ENCODE data around the gene ACP7. TPM values are rescaled to one million over a fixed set of nuclear protein-coding genes. Genes with fewer than 3 reads are reported as not detected.
A peak's percentile ranks its signal among the peaks of the same experiment; 100 is the strongest.

ACP7 gene
- total and polyA plus RNA-seq, 2 of the 4 experiments (the other 2 are of a cell fraction) = not detected

DNA sequence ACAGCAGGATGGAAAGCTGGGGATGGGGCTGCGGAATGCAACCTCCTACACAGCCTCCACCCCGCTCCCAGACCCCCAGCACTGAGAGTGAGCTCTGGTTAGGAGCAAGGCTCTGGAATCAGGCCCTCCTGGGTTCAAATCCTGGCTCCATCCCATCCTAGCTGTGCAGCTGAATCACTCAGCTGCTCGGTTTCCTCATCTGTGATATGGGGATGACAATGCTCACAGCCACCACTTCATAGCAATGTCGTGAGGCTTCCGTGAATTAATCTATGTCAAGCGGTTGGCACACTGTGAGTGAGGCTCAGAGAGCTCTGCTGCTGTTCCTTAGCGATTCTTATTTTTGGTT is 538 bp downstream of the ACP7 start:
- no peak overlapping the region for H3K4me3 ChIP-seq (ENCODE audit: insufficient read depth, low read depth, low read length)
- dilution Hi-C loops (cut with HindIII; ENCODE audit: low sequenced_read_pairs, unreplicated experiment) = no loop called here
- in situ Hi-C loops (cut with MboI; ENCODE audit: low sequenced_read_pairs) = no loop called here
- H3K4me1 ChIP-seq (ENCODE audit: control insufficient read depth, insufficient read depth, low read length) = peaks cover 3% of the 10 kb centered on the region; the same call in 1 of the 2 replicates
- ChIA-PET CTCF (no interaction called here), POLR2A (ENCODE audit: unreplicated experiment) (no interaction called here)
- no peak overlapping the region for H4K8ac ChIP-seq (ENCODE audit: low read depth in 2 of 2, low read length in 2 of 2)
- H3K27me3 ChIP-seq (ENCODE audit: control insufficient read depth, insufficient read depth, low read length) = peaks cover 55% of the 10 kb centered on the region
- H4K91ac ChIP-seq (ENCODE audit: insufficient read depth, low read depth, low read length) = no peak overlapping the region
- TF ChIP-seq MAZ (IDR thresholded peaks at IDR 0.05; ENCODE audit: borderline replicate concordance, low read depth, low read length) (no peak), BHLHE40 (IDR thresholded peaks at IDR 0.05; ENCODE audit: low read depth, low read length) (no peak), SMC3 (IDR thresholded peaks at IDR 0.05; ENCODE audit: low read depth, low read length) (no peak), MAFK (IDR thresholded peaks at IDR 0.05; ENCODE audit: low read depth, low read length) (no peak), RAD21 (IDR thresholded peaks at IDR 0.05; ENCODE audit: low read length) (no peak), RFX5 (IDR thresholded peaks at IDR 0.05; ENCODE audit: low read depth, low read length) (no peak), CEBPB (IDR thresholded peaks at IDR 0.05; ENCODE audit: low read depth, low read length) (no peak), CHD1 (IDR thresholded peaks at IDR 0.05; ENCODE audit: low read depth, low read length) (no peak), POLR2A (IDR thresholded peaks at IDR 0.05; ENCODE audit: low read depth, low read length) (no peak), MXI1 (IDR thresholded peaks at IDR 0.05; ENCODE audit: borderline replicate concordance, low read depth, low read length) (no peak), FOS (IDR thresholded peaks at IDR 0.05; ENCODE audit: low read depth, low read length) (no peak), RCOR1 (IDR thresholded peaks at IDR 0.05; ENCODE audit: insufficient replicate concordance, low read length) (no peak), NFE2L2 (IDR thresholded peaks at IDR 0.05; ENCODE audit: low read depth, low read length) (no peak)
- TF ChIP-seq, protein P1, sequence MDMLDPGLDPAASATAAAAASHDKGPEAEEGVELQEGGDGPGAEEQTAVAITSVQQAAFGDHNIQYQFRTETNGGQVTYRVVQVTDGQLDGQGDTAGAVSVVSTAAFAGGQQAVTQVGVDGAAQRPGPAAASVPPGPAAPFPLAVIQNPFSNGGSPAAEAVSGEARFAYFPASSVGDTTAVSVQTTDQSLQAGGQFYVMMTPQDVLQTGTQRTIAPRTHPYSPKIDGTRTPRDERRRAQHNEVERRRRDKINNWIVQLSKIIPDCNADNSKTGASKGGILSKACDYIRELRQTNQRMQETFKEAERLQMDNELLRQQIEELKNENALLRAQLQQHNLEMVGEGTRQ (IDR thresholded peaks at IDR 0.05; ENCODE audit: low read depth, low read length) = no peak
- TF ChIP-seq, protein P2, sequence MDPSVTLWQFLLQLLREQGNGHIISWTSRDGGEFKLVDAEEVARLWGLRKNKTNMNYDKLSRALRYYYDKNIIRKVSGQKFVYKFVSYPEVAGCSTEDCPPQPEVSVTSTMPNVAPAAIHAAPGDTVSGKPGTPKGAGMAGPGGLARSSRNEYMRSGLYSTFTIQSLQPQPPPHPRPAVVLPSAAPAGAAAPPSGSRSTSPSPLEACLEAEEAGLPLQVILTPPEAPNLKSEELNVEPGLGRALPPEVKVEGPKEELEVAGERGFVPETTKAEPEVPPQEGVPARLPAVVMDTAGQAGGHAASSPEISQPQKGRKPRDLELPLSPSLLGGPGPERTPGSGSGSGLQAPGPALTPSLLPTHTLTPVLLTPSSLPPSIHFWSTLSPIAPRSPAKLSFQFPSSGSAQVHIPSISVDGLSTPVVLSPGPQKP (IDR thresholded peaks at IDR 0.05; ENCODE audit: borderline replicate concordance, low read depth, low read length) = no peak
- TF ChIP-seq, protein P3, sequence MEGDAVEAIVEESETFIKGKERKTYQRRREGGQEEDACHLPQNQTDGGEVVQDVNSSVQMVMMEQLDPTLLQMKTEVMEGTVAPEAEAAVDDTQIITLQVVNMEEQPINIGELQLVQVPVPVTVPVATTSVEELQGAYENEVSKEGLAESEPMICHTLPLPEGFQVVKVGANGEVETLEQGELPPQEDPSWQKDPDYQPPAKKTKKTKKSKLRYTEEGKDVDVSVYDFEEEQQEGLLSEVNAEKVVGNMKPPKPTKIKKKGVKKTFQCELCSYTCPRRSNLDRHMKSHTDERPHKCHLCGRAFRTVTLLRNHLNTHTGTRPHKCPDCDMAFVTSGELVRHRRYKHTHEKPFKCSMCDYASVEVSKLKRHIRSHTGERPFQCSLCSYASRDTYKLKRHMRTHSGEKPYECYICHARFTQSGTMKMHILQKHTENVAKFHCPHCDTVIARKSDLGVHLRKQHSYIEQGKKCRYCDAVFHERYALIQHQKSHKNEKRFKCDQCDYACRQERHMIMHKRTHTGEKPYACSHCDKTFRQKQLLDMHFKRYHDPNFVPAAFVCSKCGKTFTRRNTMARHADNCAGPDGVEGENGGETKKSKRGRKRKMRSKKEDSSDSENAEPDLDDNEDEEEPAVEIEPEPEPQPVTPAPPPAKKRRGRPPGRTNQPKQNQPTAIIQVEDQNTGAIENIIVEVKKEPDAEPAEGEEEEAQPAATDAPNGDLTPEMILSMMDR (conservative IDR thresholded peaks at IDR 0.05; ENCODE audit: low read depth, low read length) = no peak
- no peak overlapping the region for H2AK9ac ChIP-seq (replicated peaks; ENCODE audit: low read depth, low read length, poor library complexity)
- H3K4ac ChIP-seq (ENCODE audit: low read depth, low read length) = no peak overlapping the region
- no peaks in the 10 kb centered on the region for H3K9me1 ChIP-seq (ENCODE audit: insufficient read depth, low read length)
- H4K20me1 ChIP-seq (ENCODE audit: insufficient read depth, low read length) = no peaks in the 10 kb centered on the region
- no peak overlapping the region for H3K27ac ChIP-seq (ENCODE audit: insufficient read depth, low read length)
- H3K9ac ChIP-seq (ENCODE audit: low read depth, low read length) = no peak overlapping the region
- H3K4me2 ChIP-seq (ENCODE audit: low read depth, low read length) = no peak overlapping the region
- H3K79me1 ChIP-seq (ENCODE audit: low read depth in 1 of 2, low read length in 2 of 2) = no peaks in the 10 kb centered on the region
- 20% methylated on average over 3 of the region's 7 CpGs; no CpG with 5 or more reads in 1 of the 2 experiments for WGBS, 2 experiments (ENCODE audit: extremely low coverage in 2 of 2, insufficient read length in 1 of 2)
- no peak overlapping the region for H4K5ac ChIP-seq (ENCODE audit: low read depth, low read length)
- H3K36me3 ChIP-seq (ENCODE audit: control insufficient read depth, insufficient read depth, low read length) = no peaks in the 10 kb centered on the region
- ATAC-seq (ENCODE audit: low read depth) (no peak), DNase-seq (no peak)
- H2BK15ac ChIP-seq (ENCODE audit: low read depth, low read length) = no peak overlapping the region
- no peak overlapping the region for H2BK20ac ChIP-seq (ENCODE audit: low read depth, low read length)
- no peak overlapping the region for H3K14ac ChIP-seq (replicated peaks; ENCODE audit: low read depth, low read length)
- no peak overlapping the region for H2AK5ac ChIP-seq (ENCODE audit: low read depth, low read length)
- H3K18ac ChIP-seq (ENCODE audit: low read depth, low read length) = no peak overlapping the region
- 0 out of 2 replicates have a peak overlapping the region, but pooled peaks have one; percentile 24 for H3K23ac ChIP-seq (ENCODE audit: low read depth, low read length)
- intact Hi-C loops (cut with micrococcal nuclease) = no loop called here
- H3K56ac ChIP-seq (ENCODE audit: extremely low read depth, insufficient read depth, low read length) = no peak overlapping the region
- no peaks in the 10 kb centered on the region for H3K9me3 ChIP-seq (ENCODE audit: control insufficient read depth, insufficient read depth, low read length)
- peak overlapping the region; percentile 87 for H2AFZ ChIP-seq (replicated peaks; ENCODE audit: low read length, poor library complexity)
- H2BK5ac ChIP-seq (ENCODE audit: low read depth, low read length, poor library complexity, severe bottlenecking) = no peak overlapping the region
- no peak overlapping the region for H2BK120ac ChIP-seq (ENCODE audit: low read depth, low read length)
- BruUV-seq (replicated peaks) = no TSS peak
